SK-N-SH (cell line): ENCODE results near the gene PAPLN. TPM values are rescaled to one million over a fixed set of nuclear protein-coding genes. Genes with fewer than 3 reads are reported as not detected.

Source experiments
- CTCF ChIA-PET: fragments of 300-600, 350-600 bp; formaldehyde crosslinking; extraction: SDS; loops from one replicate; lab custom pipeline; 2021; lab: Yijun Ruan, JAX
- POLR2A ChIA-PET: fragments of 350-600 bp; sonication (Branson Sonifier 250); formaldehyde crosslinking; extraction: SDS; loops from one replicate; lab custom pipeline; 2020; ENCODE audit warnings: antibody characterized with exemption, inconsistent platforms; lab: Yijun Ruan, JAX
- DNase-seq: peaks from one replicate; pipeline ENCODE4 v3.0.0; 2012
- H2AFZ ChIP-seq: fragments of 200-600 bp; sonication (generic); 2 replicates; pipeline ENCODE4 v1.8.1; 2016; ENCODE audit warnings: antibody characterized with exemption, mild to moderate bottlenecking, low read depth
- H3F3A ChIP-seq: fragments of 200-600 bp; sonication (generic); replicated peaks from 2 replicates; pipeline ENCODE3; 2016; ENCODE audit warnings: antibody characterized with exemption, mild to moderate bottlenecking; ENCODE audit not compliant: insufficient read depth
- H3K27ac ChIP-seq, 2 experiments: fragments of 200-500 bp in 1 of 2; fragments of 200-600 bp in 1 of 2; sonication (Bioruptor generic) in 1 of 2; sonication (generic), shearing (Covaris generic) in 1 of 2; 2 replicates each; pipeline versions ENCODE4 v1.5.1 to v1.6.1; 2014 to 2016; ENCODE audit warnings: low read depth in 2 of 2, inconsistent platforms in 1 of 2, low read length in 1 of 2, mild to moderate bottlenecking in 1 of 2, mixed read lengths in 1 of 2
- H3K27me3 ChIP-seq: fragments of 200-600 bp; sonication (generic), shearing (Covaris generic); 2 replicates; pipeline ENCODE4 v1.6.1; 2016; ENCODE audit warnings: mixed run types; ENCODE audit not compliant: insufficient read depth
- H3K36me3 ChIP-seq, 2 experiments: fragments of 200-500 bp in 1 of 2; fragments of 200-600 bp in 1 of 2; sonication (Bioruptor generic) in 1 of 2; sonication (generic) in 1 of 2; replicated peaks in 1 of 2; 2 replicates each; pipeline versions ENCODE3 to v1.5.1; 2014 to 2016; ENCODE audit warnings: low read length in 1 of 2, mild to moderate bottlenecking in 1 of 2; ENCODE audit not compliant: insufficient read depth in 2 of 2, control insufficient read depth in 1 of 2
- H3K4me1 ChIP-seq, 2 experiments: fragments of 200-500 bp in 1 of 2; fragments of 200-600 bp in 1 of 2; sonication (Bioruptor generic) in 1 of 2; sonication (generic), shearing (Covaris generic) in 1 of 2; 2 replicates each; pipeline versions ENCODE4 v1.5.1 to v1.6.1; 2014 to 2016; ENCODE audit warnings: low read depth in 1 of 2, low read length in 1 of 2, mixed run types in 1 of 2; ENCODE audit not compliant: insufficient read depth in 2 of 2, control insufficient read depth in 1 of 2
- H3K4me2 ChIP-seq: fragments of 200-600 bp; sonication (generic), shearing (Covaris generic); 2 replicates; pipeline ENCODE4 v1.6.1; 2017; ENCODE audit warnings: mixed run types
- H3K4me3 ChIP-seq, 2 experiments: fragments of 200-500 bp in 1 of 2; fragments of 200-600 bp in 1 of 2; sonication (Bioruptor generic) in 1 of 2; sonication (generic), shearing (Covaris generic) in 1 of 2; 2 replicates each; pipeline versions ENCODE4 v1.5.1 to v1.8.1; 2014 to 2016; ENCODE audit warnings: low read depth in 2 of 2, inconsistent platforms in 1 of 2, low read length in 1 of 2, mild to moderate bottlenecking in 1 of 2, mixed read lengths in 1 of 2, moderate library complexity in 1 of 2
- H3K79me2 ChIP-seq: fragments of 200-600 bp; sonication (generic); 2 replicates; pipeline ENCODE4 v1.8.1; 2017; ENCODE audit warnings: mild to moderate bottlenecking; ENCODE audit not compliant: insufficient read depth
- H3K9ac ChIP-seq: fragments of 200-600 bp; sonication (generic); 2 replicates; pipeline ENCODE4 v1.6.1; 2017; ENCODE audit warnings: mixed run types
- H3K9me2 ChIP-seq: fragments of 200-600 bp; sonication (generic); 2 replicates; pipeline ENCODE4 v1.6.1; 2017; ENCODE audit warnings: mixed run types
- H3K9me3 ChIP-seq: fragments of 200-600 bp; sonication (generic); 2 replicates; pipeline ENCODE4 v1.6.1; 2017; ENCODE audit warnings: mixed run types, mild to moderate bottlenecking, moderate library complexity
- H4K20me1 ChIP-seq: fragments of 200-600 bp; sonication (generic); 2 replicates; pipeline ENCODE4 v1.6.1; 2017; ENCODE audit warnings: mild to moderate bottlenecking, mixed run types; ENCODE audit not compliant: insufficient read depth
- CTCF ChIP-seq: fragments of 200-600 bp; sonication (generic); IDR thresholded peaks from 2 replicates; pipeline ENCODE4 v1.6.1; 2017; ENCODE audit warnings: antibody characterized with exemption, mild to moderate bottlenecking, moderate library complexity
- EP300 ChIP-seq, 2 experiments: IDR thresholded peaks; 2 replicates each; pipeline versions ENCODE4 v1.4.0 to v1.6.1; 2012; ENCODE audit warnings: borderline replicate concordance in 1 of 2, low read depth in 1 of 2, low read length in 1 of 2
- EZH2phosphoT487 ChIP-seq: fragments of 200-600 bp; sonication (generic); IDR thresholded peaks from 2 replicates; pipeline ENCODE4 v1.6.1; 2017; ENCODE audit warnings: low read depth, mixed run types, mild to moderate bottlenecking, antibody characterized with exemption, moderate library complexity, borderline replicate concordance
- IRF3 ChIP-seq: fragments of 150-350 bp; IDR thresholded peaks from 2 replicates; pipeline ENCODE4 v1.6.1; 2016; ENCODE audit warnings: mild to moderate bottlenecking, low read depth, low read length
- MAX ChIP-seq: IDR thresholded peaks from 2 replicates; pipeline ENCODE4 v1.4.0; 2012; ENCODE audit warnings: low read depth
- MEF2A ChIP-seq: IDR thresholded peaks from 2 replicates; pipeline ENCODE4 v1.4.0; 2012; ENCODE audit warnings: low read depth, borderline replicate concordance
- MXI1 ChIP-seq: IDR thresholded peaks from 2 replicates; pipeline ENCODE4 v1.6.1; 2012; ENCODE audit warnings: mild to moderate bottlenecking, low read depth, low read length, improper control_type of control experiment
- NFIC ChIP-seq: IDR thresholded peaks from 2 replicates; pipeline ENCODE4 v1.4.0; 2012; ENCODE audit warnings: borderline replicate concordance
- RCOR1 ChIP-seq: fragments of 150-350 bp; IDR thresholded peaks from 2 replicates; pipeline ENCODE4 v1.6.1; 2017; ENCODE audit warnings: antibody characterized with exemption, low read length
- REST ChIP-seq: IDR thresholded peaks from 2 replicates; pipeline ENCODE4 v1.6.1; 2012; ENCODE audit warnings: mild to moderate bottlenecking, low read depth, low read length, moderate library complexity
- RFX5 ChIP-seq: IDR thresholded peaks from 2 replicates; pipeline ENCODE4 v1.6.1; 2012; ENCODE audit warnings: mild to moderate bottlenecking, improper control_type of control experiment, low read length
- SIN3A ChIP-seq: IDR thresholded peaks from 2 replicates; pipeline ENCODE4 v1.6.1; 2012; ENCODE audit warnings: low read depth, mild to moderate bottlenecking, low read length, moderate library complexity, borderline replicate concordance
- USF1 ChIP-seq: IDR thresholded peaks from 2 replicates; pipeline ENCODE4 v1.4.0; 2012; ENCODE audit warnings: low read depth, borderline replicate concordance
- YY1 ChIP-seq: IDR thresholded peaks from 2 replicates; pipeline ENCODE4 v1.4.0; 2012; ENCODE audit warnings: low read depth, mild to moderate bottlenecking
- ZBTB33 ChIP-seq: IDR thresholded peaks from 2 replicates; pipeline ENCODE4 v1.4.0; 2012; ENCODE audit warnings: low read depth, borderline replicate concordance
- WGBS: methylation state at CpG from one replicate; pipeline ENCODE4 v1.1.6; 2017; ENCODE audit warnings: low lambda C conversion rate; 5-methylcytosine and 5-hydroxymethylcytosine counted together
- polyA plus RNA-seq, 3 experiments: library from polyadenylated mRNA; depleted of rRNA; stranded (reverse); fragments of >200 nt; gene quantifications; 2 replicates each; pipeline ENCODE4 v1.2.3, GENCODE V29; 2012

PAPLN gene
- polyA plus RNA-seq, 1 of the 3 experiments (the other 2 are of a cell fraction): 0.13 TPM

GRCh38 chr14:73250317-73250713, 13.0 kb downstream of the PAPLN start:
- no peak for DNase-seq
- Histone ChIP-seq H3K4me1 (no peaks in the 10 kb centered on the region), H3F3A (no peaks in the 10 kb centered on the region), H3K9me3 (no peaks in the 10 kb centered on the region), H3K27me3 (no peaks in the 10 kb centered on the region), H3K79me2 (no peaks in the 10 kb centered on the region), H3K27ac (no peak overlapping the region), H3K9me2 (no peaks in the 10 kb centered on the region), H3K36me3 (no peaks in the 10 kb centered on the region), H3K9ac (no peak overlapping the region), H4K20me1 (no peaks in the 10 kb centered on the region), H3K4me2 (no peak overlapping the region), H2AFZ (no peak overlapping the region), H3K4me3 (no peak overlapping the region)
- CTCF ChIA-PET: interaction anchor here (1.0 kb wide), 1 partner anchor 150 kb away, joined by 3 read pairs; no protein-coding TSS in a partner anchor
- 77% methylated on average over 3 of the region's 11 CpGs for WGBS
- POLR2A ChIA-PET: no interaction called here
- TF ChIP-seq YY1 (no peak), ZBTB33 (no peak), RFX5 (no peak), MXI1 (no peak), NFIC (no peak), SIN3A (no peak), USF1 (no peak), MEF2A (no peak), EP300 (IDR thresholded peaks at IDR 0.05; ENCODE audit: borderline replicate concordance in 1 of 2, low read depth in 1 of 2, low read length in 1 of 2) (no peak), REST (no peak), MAX (no peak), IRF3 (no peak), EZH2phosphoT487 (no peak), RCOR1 (no peak), CTCF (no peak)
